Right hindlimb (tissue), 1 donor: Measurements from ENCODE around the gene ADH4.

ENCODE experiments used
- DNase-seq: peaks from one replicate; pipeline ENCODE4 v3.0.0-alpha.2; 2018

ADH4 gene

DNA sequence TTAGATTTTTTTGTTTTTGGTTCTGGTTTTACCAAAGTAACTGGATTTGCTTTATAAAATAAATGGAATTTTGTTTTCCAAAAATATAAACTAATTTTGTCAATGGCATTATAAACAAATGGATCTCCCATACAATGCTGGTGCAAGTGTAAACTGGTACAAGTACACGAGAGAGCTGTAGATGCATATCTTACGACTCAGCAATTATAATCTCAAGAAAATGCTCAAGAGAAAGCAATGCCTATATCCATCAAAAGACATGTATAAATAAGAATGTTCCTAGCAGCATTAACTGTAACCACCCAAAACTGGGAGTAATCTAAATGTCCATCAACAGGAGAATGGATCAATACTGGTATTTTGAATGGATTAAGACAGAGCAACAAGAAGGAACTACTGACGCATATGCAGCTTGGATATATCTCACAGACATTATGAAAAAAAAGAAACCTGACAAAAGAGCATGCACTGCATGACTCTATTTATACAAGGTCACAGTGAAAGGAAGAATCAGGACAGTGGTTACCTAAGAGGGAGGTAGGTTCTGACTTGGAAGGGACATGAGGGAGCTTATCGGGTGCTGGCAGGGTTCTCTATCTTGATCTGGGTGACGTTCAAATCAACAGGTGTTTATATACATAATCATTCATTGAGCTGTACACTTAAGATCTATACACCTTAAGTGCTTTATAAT, 65.0 kb downstream of the ADH4 start:
- DNase-seq, result no peak

DNA sequence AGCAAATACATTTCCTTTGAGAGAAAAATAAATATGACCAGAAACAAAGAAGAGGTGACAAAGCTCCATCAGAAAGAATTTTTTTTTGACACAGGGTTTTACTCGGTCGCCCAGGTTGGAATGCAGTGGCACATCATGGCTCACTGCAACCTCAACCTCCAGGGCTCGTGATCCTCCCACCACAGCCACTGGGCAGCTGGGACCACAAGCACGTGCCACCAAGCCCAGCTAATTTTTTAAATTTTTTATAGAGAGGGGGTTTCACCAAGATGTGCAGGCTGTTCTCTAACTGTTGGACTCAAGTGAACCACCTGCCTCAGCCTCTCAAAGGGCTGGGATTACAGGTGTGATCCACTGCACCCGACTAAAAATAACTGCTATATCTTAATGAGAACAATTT, 65.8 kb downstream of the ADH4 start:
- DNase-seq, result no peak

GRCh38 chr4:99077177-99077576, 66.9 kb downstream of the ADH4 start:
- DNase-seq, result no peak

DNA sequence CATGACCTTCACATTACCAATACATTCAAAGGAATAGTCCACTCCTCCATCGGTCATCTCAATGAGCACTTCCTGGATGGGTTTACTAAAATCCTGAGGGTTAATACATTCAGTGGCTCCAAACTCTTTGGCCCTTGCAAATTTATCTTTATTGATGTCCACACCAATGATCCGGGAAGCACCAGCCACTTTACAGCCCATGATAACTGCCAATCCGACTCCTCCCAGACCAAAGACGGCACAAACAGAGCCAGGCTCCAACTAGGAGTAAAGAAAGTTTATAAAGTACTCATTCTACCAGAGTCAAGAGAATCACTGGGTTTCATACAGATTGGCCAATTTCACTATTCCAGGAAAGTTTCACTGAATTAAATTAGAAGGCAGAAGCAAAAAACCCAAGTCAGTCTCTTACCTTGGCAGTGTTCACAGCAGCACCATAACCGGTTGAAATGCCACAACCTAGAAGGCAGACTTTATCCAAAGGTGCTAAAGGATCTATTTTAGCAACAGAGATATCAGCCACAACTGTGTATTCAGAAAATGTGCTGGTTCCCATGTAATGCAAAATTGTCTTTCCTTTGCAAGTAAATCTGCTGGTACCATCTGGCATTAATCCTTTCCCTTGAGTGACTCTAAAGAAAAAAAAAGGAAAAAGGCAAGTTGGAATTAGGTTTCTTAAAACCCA, 67.7 kb downstream of the ADH4 start:
- no peak for DNase-seq

DNA sequence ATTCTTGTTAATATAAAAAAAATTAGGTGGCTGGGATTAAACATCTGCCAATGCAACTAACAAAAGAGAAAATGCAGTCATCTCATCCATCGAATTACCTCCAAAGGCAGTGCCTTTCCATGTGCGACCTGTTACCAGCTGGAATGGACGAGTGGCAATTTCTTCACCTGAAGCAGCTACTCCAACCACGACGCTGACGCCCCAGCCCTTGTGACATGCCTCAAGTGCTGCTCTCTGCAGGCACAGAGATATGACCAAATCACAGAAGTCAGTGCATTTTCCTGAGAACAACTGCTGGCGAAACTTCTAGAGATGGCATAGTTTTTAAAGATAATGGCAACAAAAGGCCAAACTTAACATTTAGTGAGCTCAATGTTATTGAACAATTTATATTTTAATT, 69.3 kb downstream of the ADH4 start:
- no peak for DNase-seq
